ENCODE data around the gene RCCD1.
A peak's percentile ranks its signal among the peaks of the same experiment; 100 is the strongest.

RCCD1 gene

DNA sequence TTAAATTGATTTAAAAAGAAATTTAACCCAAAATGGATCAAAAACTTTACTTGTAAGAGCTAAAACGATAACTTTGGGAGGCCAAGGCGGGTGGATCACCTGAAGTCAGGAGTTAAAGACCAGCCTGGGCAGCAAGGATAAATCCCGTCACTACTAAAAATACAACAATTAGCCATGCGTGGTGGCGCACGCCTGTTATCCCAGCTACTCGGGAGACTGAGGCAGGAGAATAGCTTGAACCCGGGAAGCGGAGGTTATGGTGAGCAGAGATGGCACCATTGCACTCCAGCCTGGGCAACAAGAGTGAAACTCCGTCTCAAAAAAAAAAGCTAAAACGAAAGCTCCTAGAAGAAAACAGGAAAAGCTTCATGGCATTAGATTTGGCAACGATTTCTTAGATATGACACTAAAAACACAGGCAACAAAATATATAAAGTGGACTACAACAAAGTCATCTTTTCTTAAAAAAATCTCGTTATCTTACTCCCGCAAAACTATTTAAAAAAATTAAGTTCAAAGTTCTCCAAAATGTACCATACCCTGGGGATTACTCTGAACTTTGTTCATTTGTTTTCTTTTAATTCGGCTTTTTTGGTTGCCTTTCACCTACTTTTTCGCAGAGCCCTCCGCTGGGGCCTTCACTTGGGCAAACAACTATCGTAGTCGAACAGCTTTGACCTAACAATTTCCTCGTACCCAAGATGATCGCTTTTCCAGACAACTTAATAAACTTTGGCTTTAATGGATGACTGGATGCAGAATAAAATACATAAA, 25.3 kb upstream of the RCCD1 start:
- ChIA-PET POLR2A (interaction anchor here (0.7 to 8.2 kb wide), 8 partner anchors 9 to 212 kb away, joined by 3 to 142 read pairs (median 7); partner anchors contain the start of genes BLM, MAN2A2 and RCCD1), CTCF (no interaction called here)
- TF ChIP-seq SUZ12 (IDR thresholded peaks at IDR 0.05) (no peak), FOXA1 (IDR thresholded peaks at IDR 0.05) (no peak), LEF1 (IDR thresholded peaks at IDR 0.05; ENCODE audit: borderline replicate concordance) (no peak), SP1 (IDR thresholded peaks at IDR 0.05) (no peak), FOXK2 (IDR thresholded peaks at IDR 0.05) (no peak), TARDBP (IDR thresholded peaks at IDR 0.05) (no peak), HDGF (IDR thresholded peaks at IDR 0.05; ENCODE audit: borderline replicate concordance) (no peak), L3MBTL2 (conservative IDR thresholded peaks at IDR 0.05) (no peak), FOXM1 (IDR thresholded peaks at IDR 0.05; ENCODE audit: borderline replicate concordance) (no peak), CTBP1 (IDR thresholded peaks at IDR 0.05; ENCODE audit: borderline replicate concordance) (no peak), ARNT (IDR thresholded peaks at IDR 0.05) (no peak), ELF4 (IDR thresholded peaks at IDR 0.05) (no peak), ZNF384 (IDR thresholded peaks at IDR 0.05) (no peak), NFRKB (IDR thresholded peaks at IDR 0.05) (no peak), BHLHE40 (IDR thresholded peaks at IDR 0.05; ENCODE audit: borderline replicate concordance) (no peak)
- TF ChIP-seq, protein P1, sequence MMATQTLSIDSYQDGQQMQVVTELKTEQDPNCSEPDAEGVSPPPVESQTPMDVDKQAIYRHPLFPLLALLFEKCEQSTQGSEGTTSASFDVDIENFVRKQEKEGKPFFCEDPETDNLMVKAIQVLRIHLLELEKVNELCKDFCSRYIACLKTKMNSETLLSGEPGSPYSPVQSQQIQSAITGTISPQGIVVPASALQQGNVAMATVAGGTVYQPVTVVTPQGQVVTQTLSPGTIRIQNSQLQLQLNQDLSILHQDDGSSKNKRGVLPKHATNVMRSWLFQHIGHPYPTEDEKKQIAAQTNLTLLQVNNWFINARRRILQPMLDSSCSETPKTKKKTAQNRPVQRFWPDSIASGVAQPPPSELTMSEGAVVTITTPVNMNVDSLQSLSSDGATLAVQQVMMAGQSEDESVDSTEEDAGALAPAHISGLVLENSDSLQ (IDR thresholded peaks at IDR 0.05) = no peak
- no peak for DNase-seq (ENCODE audit: extremely low spot score)

DNA sequence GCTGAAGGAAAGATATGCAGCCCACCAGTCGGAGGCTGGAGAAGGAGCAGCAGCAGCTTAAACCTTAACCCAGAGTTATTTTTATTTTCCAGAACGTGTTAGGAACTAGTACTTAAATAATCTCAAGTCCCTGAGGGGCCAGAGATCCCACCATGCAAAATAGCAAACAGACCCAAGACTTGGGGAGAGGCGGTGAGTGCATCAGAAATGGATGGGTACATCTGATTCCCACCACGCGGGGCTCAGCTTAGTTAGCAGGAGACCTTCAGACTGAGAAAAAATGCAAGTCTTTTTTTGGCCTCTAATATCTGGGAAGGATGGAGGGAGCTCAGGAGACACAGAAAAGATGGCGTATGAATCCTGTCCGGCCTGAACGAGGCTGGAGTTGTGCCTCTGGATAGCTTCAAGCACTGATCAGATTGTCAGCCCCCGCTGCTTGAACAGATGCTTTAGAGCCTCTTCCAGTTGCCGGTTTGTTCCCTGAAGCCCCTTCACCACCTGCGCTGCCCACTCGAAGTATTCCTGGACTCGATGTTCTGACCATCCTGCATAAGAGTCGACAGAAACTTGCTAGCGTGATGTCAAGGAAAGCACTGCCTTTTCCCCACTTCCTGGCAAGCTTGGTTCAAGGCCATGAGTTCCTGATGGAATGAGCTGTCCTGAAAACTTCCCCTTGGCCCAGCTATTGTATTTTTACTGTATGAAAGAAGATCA, 23.7 kb upstream of the RCCD1 start:
- ChIA-PET POLR2A (interaction anchor here (0.6 to 8.2 kb wide), 24 partner anchors 9 to 638 kb away, joined by 3 to 142 read pairs (median 5); partner anchors contain the start of genes BLM, MAN2A2, PRC1 and RCCD1), CTCF (interaction anchor here (0.6 to 6.9 kb wide), 13 partner anchors 7 to 214 kb away, joined by 3 to 77 read pairs (median 13); partner anchors contain the start of genes BLM, MAN2A2 and RCCD1)
- TF ChIP-seq ZNF384 (IDR thresholded peaks at IDR 0.05) = no peak
- TF ChIP-seq ELF4 (IDR thresholded peaks at IDR 0.05) = no peak
- TF ChIP-seq L3MBTL2 (conservative IDR thresholded peaks at IDR 0.05) = no peak
- DNase-seq (ENCODE audit: extremely low spot score) = no peak

GRCh38 chr15:90931575-90931827, 23.2 kb upstream of the RCCD1 start:
- TF ChIP-seq FOXM1 (IDR thresholded peaks at IDR 0.05; ENCODE audit: borderline replicate concordance) (no peak), ELF4 (IDR thresholded peaks at IDR 0.05) (no peak), ARNT (IDR thresholded peaks at IDR 0.05) (no peak), SP1 (IDR thresholded peaks at IDR 0.05) (no peak), FOXA1 (IDR thresholded peaks at IDR 0.05) (no peak), FOXK2 (IDR thresholded peaks at IDR 0.05) (no peak), CTBP1 (IDR thresholded peaks at IDR 0.05; ENCODE audit: borderline replicate concordance) (no peak), SUZ12 (IDR thresholded peaks at IDR 0.05) (no peak), L3MBTL2 (conservative IDR thresholded peaks at IDR 0.05) (no peak), LEF1 (IDR thresholded peaks at IDR 0.05; ENCODE audit: borderline replicate concordance) (no peak)
- CTCF ChIA-PET = interaction anchor here (0.6 to 6.9 kb wide), 14 partner anchors 8 to 215 kb away, joined by 3 to 77 read pairs (median 13); partner anchors contain the start of genes BLM, MAN2A2 and RCCD1
- POLR2A ChIA-PET = interaction anchor here (0.6 to 8.2 kb wide), 25 partner anchors 10 to 639 kb away, joined by 3 to 142 read pairs (median 4); partner anchors contain the start of genes BLM, MAN2A2, PRC1 and RCCD1
- no peak for DNase-seq (ENCODE audit: extremely low spot score)

- peak; percentile 90 for DNase-seq (ENCODE audit: extremely low spot score)
- POLR2A ChIA-PET = interaction anchor here (0.6 to 8.2 kb wide), 32 partner anchors 10 to 639 kb away, joined by 3 to 142 read pairs (median 4); partner anchors contain the start of genes BLM, MAN2A2, PRC1 and RCCD1
- CTCF ChIA-PET = interaction anchor here (0.6 to 6.9 kb wide), 21 partner anchors 8 to 341 kb away, joined by 3 to 77 read pairs (median 8); partner anchors contain the start of genes BLM, MAN2A2 and RCCD1
- TF ChIP-seq L3MBTL2 (conservative IDR thresholded peaks at IDR 0.05) (peak; percentile 54), NFRKB (IDR thresholded peaks at IDR 0.05) (no peak), ELF4 (IDR thresholded peaks at IDR 0.05) (0 out of 2 replicates have a peak, but pooled peaks have one; percentile 35), SUZ12 (IDR thresholded peaks at IDR 0.05) (no peak), FOXM1 (IDR thresholded peaks at IDR 0.05; ENCODE audit: borderline replicate concordance) (no peak), ZNF384 (IDR thresholded peaks at IDR 0.05) (no peak), FOXA1 (IDR thresholded peaks at IDR 0.05) (no peak), ARNT (IDR thresholded peaks at IDR 0.05) (no peak), CTBP1 (IDR thresholded peaks at IDR 0.05; ENCODE audit: borderline replicate concordance) (peak; percentile 63; the same call in 1 of the 2 replicates), SP1 (IDR thresholded peaks at IDR 0.05) (no peak), LEF1 (IDR thresholded peaks at IDR 0.05; ENCODE audit: borderline replicate concordance) (no peak), BHLHE40 (IDR thresholded peaks at IDR 0.05; ENCODE audit: borderline replicate concordance) (no peak), FOXK2 (IDR thresholded peaks at IDR 0.05) (no peak), HDGF (IDR thresholded peaks at IDR 0.05; ENCODE audit: borderline replicate concordance) (no peak), TARDBP (IDR thresholded peaks at IDR 0.05) (no peak)
- TF ChIP-seq, protein P1 (IDR thresholded peaks at IDR 0.05) = no peak
These were observed 22.6 kb upstream of the RCCD1 start, which contains the start of gene HDDC3 for GRCh38 chr15:90931828-90932659. Gene HDDC3 (minus strand): TSS chr15:90932549. CDS start chr15:90932540, 9 bp downstream.

DNA sequence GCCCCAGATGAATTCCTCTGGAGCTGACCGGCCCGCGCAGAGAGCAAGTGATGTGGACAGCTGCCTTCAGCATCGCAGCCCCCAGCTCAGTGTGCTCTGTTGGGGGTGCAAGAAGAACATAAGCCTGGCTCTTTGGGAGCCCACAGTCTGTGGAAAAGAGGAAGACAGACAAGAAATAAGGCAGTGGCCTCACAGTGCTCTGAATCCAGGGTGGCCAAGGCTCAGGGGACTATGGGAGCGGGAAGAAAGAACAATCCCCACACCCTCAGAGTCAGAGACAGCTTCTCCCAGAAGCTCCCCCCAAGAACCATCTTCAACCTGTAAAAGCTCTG, 22.1 kb upstream of the RCCD1 start:
- DNase-seq (ENCODE audit: extremely low spot score) = no peak
- ChIA-PET CTCF (interaction anchor here (0.5 to 6.9 kb wide), 22 partner anchors 8 to 941 kb away, joined by 3 to 77 read pairs (median 8); partner anchors contain the start of genes BLM, MAN2A2 and RCCD1), POLR2A (interaction anchor here (0.6 to 8.2 kb wide), 18 partner anchors 10 to 314 kb away, joined by 3 to 142 read pairs (median 4); partner anchors contain the start of genes MAN2A2, PRC1, RCCD1 and VPS33B)
- TF ChIP-seq FOXM1 (IDR thresholded peaks at IDR 0.05; ENCODE audit: borderline replicate concordance) (no peak), L3MBTL2 (conservative IDR thresholded peaks at IDR 0.05) (no peak), BHLHE40 (IDR thresholded peaks at IDR 0.05; ENCODE audit: borderline replicate concordance) (no peak), SUZ12 (IDR thresholded peaks at IDR 0.05) (no peak), LEF1 (IDR thresholded peaks at IDR 0.05; ENCODE audit: borderline replicate concordance) (no peak), FOXA1 (IDR thresholded peaks at IDR 0.05) (no peak), FOXK2 (IDR thresholded peaks at IDR 0.05) (no peak), ARNT (IDR thresholded peaks at IDR 0.05) (no peak), HDGF (IDR thresholded peaks at IDR 0.05; ENCODE audit: borderline replicate concordance) (no peak), CTBP1 (IDR thresholded peaks at IDR 0.05; ENCODE audit: borderline replicate concordance) (no peak), TARDBP (IDR thresholded peaks at IDR 0.05) (no peak), SP1 (IDR thresholded peaks at IDR 0.05) (no peak), ELF4 (IDR thresholded peaks at IDR 0.05) (no peak), NFRKB (IDR thresholded peaks at IDR 0.05) (no peak)
- TF ChIP-seq, protein P1 (IDR thresholded peaks at IDR 0.05) = no peak

Measured in HEK293T (cell line).